22Rv1 (cell line): Measurements from ENCODE around the gene MEOX2.

Source experiments
- ZFX ChIP-seq: fragments of 450-650 bp; IDR thresholded peaks from 2 replicates; pipeline ENCODE4 v1.6.1; 2017; ENCODE audit warnings: antibody characterized with exemption, borderline replicate concordance
- TF ChIP-seq, protein P1 (sequence below): fragments of 450-650 bp; IDR thresholded peaks from 2 replicates; pipeline ENCODE4 v1.5.1; 2017; ENCODE audit warnings: mild to moderate bottlenecking

DNA sequence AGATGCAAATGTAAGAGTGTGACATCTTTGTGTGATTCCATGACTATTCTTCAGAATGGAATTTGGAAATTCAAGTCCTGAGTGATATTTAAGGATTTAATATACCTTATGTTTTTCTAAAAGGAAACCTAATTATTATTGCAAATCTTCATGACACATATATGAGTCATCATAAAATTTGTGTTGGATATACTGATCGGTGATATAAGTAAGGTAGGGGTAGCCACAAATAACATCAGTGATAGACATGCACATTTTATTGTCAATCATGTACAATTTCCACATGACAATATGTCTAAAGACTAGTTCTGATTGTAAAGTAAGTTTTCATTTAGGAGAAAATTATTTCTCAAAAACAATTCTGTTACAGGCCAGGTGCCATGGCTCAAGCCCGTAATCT, 65.0 kb downstream of the MEOX2 start:
- TF ChIP-seq, protein P1, sequence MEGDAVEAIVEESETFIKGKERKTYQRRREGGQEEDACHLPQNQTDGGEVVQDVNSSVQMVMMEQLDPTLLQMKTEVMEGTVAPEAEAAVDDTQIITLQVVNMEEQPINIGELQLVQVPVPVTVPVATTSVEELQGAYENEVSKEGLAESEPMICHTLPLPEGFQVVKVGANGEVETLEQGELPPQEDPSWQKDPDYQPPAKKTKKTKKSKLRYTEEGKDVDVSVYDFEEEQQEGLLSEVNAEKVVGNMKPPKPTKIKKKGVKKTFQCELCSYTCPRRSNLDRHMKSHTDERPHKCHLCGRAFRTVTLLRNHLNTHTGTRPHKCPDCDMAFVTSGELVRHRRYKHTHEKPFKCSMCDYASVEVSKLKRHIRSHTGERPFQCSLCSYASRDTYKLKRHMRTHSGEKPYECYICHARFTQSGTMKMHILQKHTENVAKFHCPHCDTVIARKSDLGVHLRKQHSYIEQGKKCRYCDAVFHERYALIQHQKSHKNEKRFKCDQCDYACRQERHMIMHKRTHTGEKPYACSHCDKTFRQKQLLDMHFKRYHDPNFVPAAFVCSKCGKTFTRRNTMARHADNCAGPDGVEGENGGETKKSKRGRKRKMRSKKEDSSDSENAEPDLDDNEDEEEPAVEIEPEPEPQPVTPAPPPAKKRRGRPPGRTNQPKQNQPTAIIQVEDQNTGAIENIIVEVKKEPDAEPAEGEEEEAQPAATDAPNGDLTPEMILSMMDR: no peak
- no peak for TF ChIP-seq ZFX
